ENCODE measurements around the gene MTCL1. TPM values are rescaled to one million over a fixed set of nuclear protein-coding genes. Genes with fewer than 3 reads are reported as not detected.

Gene MTCL1
- total RNA-seq, 4 donors from 2014 or later: 2.2 to 6.8 (median 4.0) TPM

DNA sequence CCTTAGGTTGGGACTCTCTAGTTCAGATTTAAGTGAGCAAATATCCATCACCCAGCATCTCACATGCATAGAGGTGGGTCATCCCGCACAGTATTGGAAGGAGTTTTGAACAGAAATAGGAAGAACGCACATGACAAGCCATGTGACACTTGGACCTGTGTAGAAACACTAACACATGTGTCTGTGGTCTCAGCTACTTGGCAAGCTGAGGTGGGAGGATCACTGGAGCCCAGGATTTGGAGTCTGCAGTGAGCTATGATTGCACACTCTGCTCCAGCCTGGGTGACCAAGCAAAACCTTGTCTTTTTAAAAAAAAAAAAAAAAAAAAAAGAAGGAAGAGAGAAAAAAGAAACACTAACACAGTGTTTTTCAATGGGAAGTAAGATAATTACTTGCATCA, 5.4 kb upstream of the MTCL1 start:
- TF ChIP-seq, protein P1, sequence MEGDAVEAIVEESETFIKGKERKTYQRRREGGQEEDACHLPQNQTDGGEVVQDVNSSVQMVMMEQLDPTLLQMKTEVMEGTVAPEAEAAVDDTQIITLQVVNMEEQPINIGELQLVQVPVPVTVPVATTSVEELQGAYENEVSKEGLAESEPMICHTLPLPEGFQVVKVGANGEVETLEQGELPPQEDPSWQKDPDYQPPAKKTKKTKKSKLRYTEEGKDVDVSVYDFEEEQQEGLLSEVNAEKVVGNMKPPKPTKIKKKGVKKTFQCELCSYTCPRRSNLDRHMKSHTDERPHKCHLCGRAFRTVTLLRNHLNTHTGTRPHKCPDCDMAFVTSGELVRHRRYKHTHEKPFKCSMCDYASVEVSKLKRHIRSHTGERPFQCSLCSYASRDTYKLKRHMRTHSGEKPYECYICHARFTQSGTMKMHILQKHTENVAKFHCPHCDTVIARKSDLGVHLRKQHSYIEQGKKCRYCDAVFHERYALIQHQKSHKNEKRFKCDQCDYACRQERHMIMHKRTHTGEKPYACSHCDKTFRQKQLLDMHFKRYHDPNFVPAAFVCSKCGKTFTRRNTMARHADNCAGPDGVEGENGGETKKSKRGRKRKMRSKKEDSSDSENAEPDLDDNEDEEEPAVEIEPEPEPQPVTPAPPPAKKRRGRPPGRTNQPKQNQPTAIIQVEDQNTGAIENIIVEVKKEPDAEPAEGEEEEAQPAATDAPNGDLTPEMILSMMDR (IDR thresholded peaks at IDR 0.05): no peak
- peak; percentile 75 to 88 for DNase-seq (ENCODE audit: low spot score in 2 of 2)
- no peak overlapping the region for H3K4me3 ChIP-seq (ENCODE audit: low read depth, poor library complexity, severe bottlenecking)
- 49 to 77% methylated on average over 2 of the region's 2 CpGs for WGBS, 2 donors
- intact Hi-C loops (cut with DNase I; ENCODE audit: low total_unique reads): no loop called here

DNA sequence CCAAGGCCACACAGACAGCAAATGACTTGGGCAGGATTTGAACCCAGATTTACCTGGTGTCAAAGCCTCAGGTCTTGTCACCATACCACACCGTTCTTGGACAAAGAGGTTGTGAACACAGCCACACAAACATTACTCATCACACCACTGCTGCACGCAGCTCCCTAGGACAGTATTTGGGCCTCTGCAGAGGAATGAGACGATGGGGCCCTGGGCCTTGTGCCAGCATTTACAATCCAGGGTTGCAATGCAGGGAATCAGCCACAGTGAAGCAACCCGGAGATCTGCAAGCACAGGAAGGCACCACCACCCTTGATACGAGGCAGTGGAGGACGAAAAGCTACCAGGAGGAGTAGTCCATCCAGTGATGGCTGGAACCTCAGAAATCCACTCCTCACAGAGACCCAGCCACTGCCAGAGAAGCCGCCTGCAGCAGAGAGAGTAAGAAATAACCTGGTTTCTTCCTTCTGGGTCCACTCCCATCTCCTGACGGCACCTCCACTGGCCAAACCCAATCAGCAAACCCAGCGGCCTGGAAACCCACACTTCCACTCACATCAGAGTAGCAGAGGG, 3.7 kb upstream of the MTCL1 start:
- H3K4me3 ChIP-seq (ENCODE audit: low read depth, poor library complexity, severe bottlenecking): no peak overlapping the region
- DNase-seq (ENCODE audit: low spot score in 2 of 2): no peak
- intact Hi-C loops (cut with DNase I; ENCODE audit: low total_unique reads): no loop called here
- WGBS, 2 donors: 76 to 82% methylated on average over 9 of the region's 9 CpGs
- TF ChIP-seq, protein P1 (IDR thresholded peaks at IDR 0.05): no peak
- no peak for TF ChIP-seq POLR2A (IDR thresholded peaks at IDR 0.05)

DNA sequence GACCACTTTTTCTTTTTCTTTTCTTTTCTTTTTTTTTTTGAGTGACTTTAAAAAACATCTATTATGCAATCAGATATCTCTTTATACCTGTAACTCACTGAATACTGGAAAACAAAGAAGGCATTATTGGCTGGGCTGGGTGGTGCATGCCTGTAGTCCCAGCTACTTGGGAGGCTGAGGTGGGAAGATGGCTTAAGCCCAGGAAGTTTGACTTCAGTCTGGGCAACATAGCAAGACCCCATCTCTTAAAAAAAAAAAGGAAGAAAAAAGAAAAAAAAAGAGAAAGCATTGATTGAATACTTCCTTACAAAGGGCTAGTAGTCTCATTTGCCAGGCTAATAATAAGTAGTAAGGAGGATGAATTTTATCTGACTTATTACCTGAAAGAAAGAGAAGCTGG, 2.7 kb upstream of the MTCL1 start:
- H3K4me3 ChIP-seq (ENCODE audit: low read depth, poor library complexity, severe bottlenecking): no peak overlapping the region
- no peak for TF ChIP-seq POLR2A (IDR thresholded peaks at IDR 0.05)
- TF ChIP-seq, protein P1 (IDR thresholded peaks at IDR 0.05): no peak
- intact Hi-C loops (cut with DNase I; ENCODE audit: low total_unique reads): no loop called here
- no peak for DNase-seq (ENCODE audit: low spot score in 2 of 2)

DNA sequence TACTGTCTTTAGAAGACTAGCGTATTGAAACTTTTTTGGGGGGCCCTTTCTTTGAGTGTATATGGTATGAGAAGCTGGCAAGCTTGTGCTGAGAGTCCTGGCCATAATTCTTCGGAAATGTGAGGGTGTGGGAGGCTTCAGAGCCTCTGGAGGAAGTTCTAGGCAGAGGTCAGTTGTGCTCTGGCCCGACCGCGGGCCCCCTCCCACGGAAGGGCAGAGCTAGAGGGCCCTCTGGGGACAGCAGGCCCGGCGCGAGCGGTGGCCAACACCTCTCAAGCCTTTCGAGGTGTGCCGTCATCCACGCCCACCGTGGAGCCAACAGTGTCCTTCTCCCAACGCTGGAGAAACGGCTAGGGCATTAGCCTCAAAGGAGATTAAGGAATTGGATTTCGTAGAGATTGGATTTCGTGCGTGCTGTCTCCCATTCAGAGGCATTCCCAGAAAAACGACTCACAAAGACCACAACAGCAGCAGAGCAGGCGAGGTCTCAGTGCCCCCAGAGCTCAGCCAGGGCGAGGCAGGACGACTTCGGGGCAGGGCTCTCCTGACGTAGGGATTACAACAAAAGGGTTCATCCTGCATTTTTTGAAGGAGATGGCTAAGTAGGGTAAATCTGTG, 2.2 kb upstream of the MTCL1 start:
- WGBS, 2 donors: 67 to 68% methylated on average over 25 of the region's 25 CpGs
- H3K4me3 ChIP-seq (ENCODE audit: low read depth, poor library complexity, severe bottlenecking): no peak overlapping the region
- intact Hi-C loops (cut with DNase I; ENCODE audit: low total_unique reads): no loop called here
- no peak for TF ChIP-seq POLR2A (IDR thresholded peaks at IDR 0.05)
- TF ChIP-seq, protein P1 (IDR thresholded peaks at IDR 0.05): no peak
- no peak for DNase-seq (ENCODE audit: low spot score in 2 of 2)

DNA sequence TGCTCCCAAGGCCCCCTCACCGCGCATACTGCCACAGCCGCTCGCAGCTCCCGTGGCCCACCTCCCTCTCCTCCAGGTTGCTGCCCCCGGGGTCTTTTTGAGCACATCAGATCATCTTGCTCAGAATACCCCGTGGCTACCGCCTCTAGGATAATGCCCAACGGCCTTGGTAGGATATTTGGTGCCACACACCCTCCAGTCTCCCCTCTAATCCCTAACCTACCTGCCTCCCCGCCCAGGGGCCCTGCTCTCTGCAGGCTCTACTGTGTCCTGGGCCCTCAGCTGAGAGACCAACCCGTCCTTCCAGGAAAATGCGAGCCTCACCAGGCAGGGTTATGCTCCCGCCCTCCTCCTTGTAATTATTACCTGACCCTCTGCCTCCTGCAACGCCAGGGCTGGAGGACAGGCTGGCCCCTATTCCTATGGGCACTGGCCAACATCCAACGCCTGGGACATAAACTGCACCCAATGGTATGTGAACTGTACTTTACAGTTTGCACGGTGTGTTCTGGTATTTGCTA, 1.5 kb upstream of the MTCL1 start:
- 64 to 68% methylated on average over 16 of the region's 16 CpGs for WGBS, 2 donors
- TF ChIP-seq, protein P1 (IDR thresholded peaks at IDR 0.05): no peak
- TF ChIP-seq POLR2A (IDR thresholded peaks at IDR 0.05): no peak
- DNase-seq (ENCODE audit: low spot score in 2 of 2): no peak
- no peak overlapping the region for H3K4me3 ChIP-seq (ENCODE audit: low read depth, poor library complexity, severe bottlenecking)
- intact Hi-C loops (cut with DNase I; ENCODE audit: low total_unique reads): no loop called here
